Measurements from ENCODE around the gene JDP2.
A peak's percentile ranks its signal among the peaks of the same experiment; 100 is the strongest.

The JDP2 gene

GRCh38 chr14:75489480-75489837 lies 61.6 kb downstream of the JDP2 start:
- DNase-seq, result no peak

GRCh38 chr14:75491376-75491978 lies 63.7 kb downstream of the JDP2 start:
- no peak for DNase-seq

- DNase-seq, result no peak
Observed at GRCh38 chr14:75492832-75493591, 65.2 kb downstream of the JDP2 start.

- DNase-seq, result no peak
Observed at GRCh38 chr14:75493592-75494087, 65.8 kb downstream of the JDP2 start.

- DNase-seq, result no peak
Observed at GRCh38 chr14:75494896-75495295, 67.1 kb downstream of the JDP2 start.

- no peak for DNase-seq
Observed at GRCh38 chr14:75495399-75495798, 67.6 kb downstream of the JDP2 start.

GRCh38 chr14:75495882-75496281 lies 68.1 kb downstream of the JDP2 start:
- DNase-seq, result no peak

- no peak for DNase-seq
Observed at GRCh38 chr14:75496755-75497154, 68.9 kb downstream of the JDP2 start.

GRCh38 chr14:75497191-75497590 lies 69.4 kb downstream of the JDP2 start:
- DNase-seq, result no peak

GRCh38 chr14:75497701-75498100 lies 69.9 kb downstream of the JDP2 start:
- no peak for DNase-seq

GRCh38 chr14:75499084-75499875 lies 71.5 kb downstream of the JDP2 start:
- no peak for DNase-seq

- no peak for DNase-seq
Observed at GRCh38 chr14:75501080-75501479, 73.3 kb downstream of the JDP2 start.

GRCh38 chr14:75504411-75504810 lies 76.6 kb downstream of the JDP2 start:
- no peak for DNase-seq

- DNase-seq, result no peak
Observed at GRCh38 chr14:75506930-75507329, 79.1 kb downstream of the JDP2 start.

GRCh38 chr14:75510547-75510946 lies 82.7 kb downstream of the JDP2 start:
- DNase-seq, result no peak

- DNase-seq, result no peak
Observed at GRCh38 chr14:75511201-75511600, 83.4 kb downstream of the JDP2 start.

- DNase-seq, result no peak
Observed at GRCh38 chr14:75513911-75514672, 86.3 kb downstream of the JDP2 start.

- DNase-seq, result peak; percentile 15
Observed at GRCh38 chr14:75514673-75515628, 87.1 kb downstream of the JDP2 start.

- DNase-seq, result no peak
Observed at GRCh38 chr14:75515629-75515996, 87.8 kb downstream of the JDP2 start.

GRCh38 chr14:75518625-75519024 lies 90.8 kb downstream of the JDP2 start:
- DNase-seq, result peak; percentile 45

GRCh38 chr14:75519394-75519793 lies 91.6 kb downstream of the JDP2 start:
- DNase-seq, result no peak
